Esophagus muscularis mucosa (tissue), 4 donors: ENCODE measurements around the gene PIK3CG.
"Not testable (repeated sequence)": the region's sequence is repeated elsewhere in the genome, so short reads cannot be mapped to it uniquely, and the experiment has no call there.

ENCODE experiments used
- CTCF ChIP-seq, 3 experiments: fragments of 200-600 bp in 2 of 3; fragments of 450-650 bp in 1 of 3; sonication (generic) in 2 of 3; IDR thresholded peaks; one replicate each; pipeline ENCODE4 v1.5.1; 2017 to 2019; ENCODE audit warnings: antibody characterized with exemption in 3 of 3, mild to moderate bottlenecking in 2 of 3, moderate library complexity in 1 of 3
- EP300 ChIP-seq: sonication (generic); formaldehyde crosslinking; IDR thresholded peaks from one replicate; pipeline ENCODE4 v1.6.1; 2017; ENCODE audit warnings: antibody characterized with exemption
- POLR2A ChIP-seq: fragments of 450-650 bp; IDR thresholded peaks from one replicate; pipeline ENCODE4 v1.6.1; 2017; ENCODE audit warnings: antibody characterized with exemption, moderate library complexity, mild to moderate bottlenecking, low read depth
- POLR2AphosphoS5 ChIP-seq, 2 donors: sonication (generic); formaldehyde crosslinking; IDR thresholded peaks; one replicate each; pipeline ENCODE4 v1.6.1; 2017; ENCODE audit warnings: antibody characterized with exemption in 2 of 2

DNA sequence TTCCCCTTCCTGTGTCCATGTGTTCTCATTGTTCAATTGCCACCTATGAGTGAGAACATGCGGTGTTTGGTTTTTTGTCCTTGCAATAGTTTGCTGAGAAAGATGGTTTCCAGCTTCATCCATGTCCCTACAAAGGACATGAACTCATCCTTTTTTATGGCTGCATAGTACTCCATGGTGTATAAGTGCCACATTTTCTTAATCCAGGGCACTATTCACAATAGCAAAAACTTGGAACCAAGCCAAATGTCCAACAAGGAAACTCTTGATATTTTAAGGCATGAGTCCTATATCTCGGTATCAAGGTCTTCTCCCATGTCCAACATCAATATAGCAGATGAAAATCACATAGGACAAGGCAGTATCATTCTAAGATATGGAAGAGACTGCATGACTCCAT, 64.5 kb downstream of the PIK3CG start:
- not testable (repeated sequence) for TF ChIP-seq CTCF (IDR thresholded peaks at IDR 0.05); POLR2A; POLR2AphosphoS5 (IDR thresholded peaks at IDR 0.05); EP300
